Esophagus muscularis mucosa (tissue), 3 donors: ENCODE data around the gene SMYD2.

Experiments used
- POLR2A ChIP-seq: fragments of 450-650 bp; IDR thresholded peaks from one replicate; pipeline ENCODE4 v1.6.1; 2017; ENCODE audit warnings: antibody characterized with exemption, moderate library complexity, mild to moderate bottlenecking, low read depth
- POLR2AphosphoS5 ChIP-seq, 2 donors: sonication (generic); formaldehyde crosslinking; IDR thresholded peaks; one replicate each; pipeline ENCODE4 v1.6.1; 2017; ENCODE audit warnings: antibody characterized with exemption in 2 of 2
- TF ChIP-seq, protein P1 (sequence below), 3 experiments: fragments of 200-600 bp in 2 of 3; fragments of 450-650 bp in 1 of 3; sonication (generic) in 2 of 3; IDR thresholded peaks; one replicate each; pipeline ENCODE4 v1.5.1; 2017 to 2019; ENCODE audit warnings: antibody characterized with exemption in 3 of 3, mild to moderate bottlenecking in 2 of 3, moderate library complexity in 1 of 3

DNA sequence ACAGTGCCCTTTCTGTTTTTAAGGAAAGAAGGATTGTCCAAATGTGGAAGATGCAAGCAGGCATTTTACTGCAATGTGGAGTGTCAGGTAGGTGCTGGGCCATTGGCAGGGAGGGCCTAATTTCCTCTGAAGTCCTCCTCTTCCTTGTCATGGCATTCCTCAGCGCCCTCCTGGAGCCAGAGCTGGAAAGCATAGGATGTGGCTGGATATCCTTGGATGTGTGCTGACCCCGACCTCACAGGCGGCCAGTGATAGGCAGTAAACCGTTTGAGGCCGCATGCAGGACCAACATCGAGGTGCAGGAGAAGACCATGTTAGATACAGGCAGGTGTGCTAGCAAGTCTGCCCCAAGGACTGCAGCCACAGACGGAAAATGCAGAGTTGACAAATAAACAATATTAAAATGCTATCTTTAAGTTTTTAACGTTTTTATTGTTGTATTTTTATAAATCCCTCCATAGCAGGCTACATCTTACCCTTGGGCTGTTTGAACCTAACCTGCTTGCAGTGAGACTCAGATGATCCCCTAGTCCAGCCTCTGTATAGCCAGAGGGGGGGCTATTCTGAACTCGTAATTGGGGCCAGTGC is 24.3 kb downstream of the SMYD2 start:
- TF ChIP-seq, protein P1, sequence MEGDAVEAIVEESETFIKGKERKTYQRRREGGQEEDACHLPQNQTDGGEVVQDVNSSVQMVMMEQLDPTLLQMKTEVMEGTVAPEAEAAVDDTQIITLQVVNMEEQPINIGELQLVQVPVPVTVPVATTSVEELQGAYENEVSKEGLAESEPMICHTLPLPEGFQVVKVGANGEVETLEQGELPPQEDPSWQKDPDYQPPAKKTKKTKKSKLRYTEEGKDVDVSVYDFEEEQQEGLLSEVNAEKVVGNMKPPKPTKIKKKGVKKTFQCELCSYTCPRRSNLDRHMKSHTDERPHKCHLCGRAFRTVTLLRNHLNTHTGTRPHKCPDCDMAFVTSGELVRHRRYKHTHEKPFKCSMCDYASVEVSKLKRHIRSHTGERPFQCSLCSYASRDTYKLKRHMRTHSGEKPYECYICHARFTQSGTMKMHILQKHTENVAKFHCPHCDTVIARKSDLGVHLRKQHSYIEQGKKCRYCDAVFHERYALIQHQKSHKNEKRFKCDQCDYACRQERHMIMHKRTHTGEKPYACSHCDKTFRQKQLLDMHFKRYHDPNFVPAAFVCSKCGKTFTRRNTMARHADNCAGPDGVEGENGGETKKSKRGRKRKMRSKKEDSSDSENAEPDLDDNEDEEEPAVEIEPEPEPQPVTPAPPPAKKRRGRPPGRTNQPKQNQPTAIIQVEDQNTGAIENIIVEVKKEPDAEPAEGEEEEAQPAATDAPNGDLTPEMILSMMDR (IDR thresholded peaks at IDR 0.05): no peak
- no peak for TF ChIP-seq POLR2A
- TF ChIP-seq POLR2AphosphoS5 (IDR thresholded peaks at IDR 0.05): no peak
